GM12874 (cell line): ENCODE measurements around the gene CAMKV.

Source experiments
- TF ChIP-seq, protein P1 (sequence below): IDR thresholded peaks from 2 replicates; pipeline ENCODE4 v1.5.1; 2011; ENCODE audit warnings: low read depth, mild to moderate bottlenecking, control low read depth, low read length, moderate library complexity; ENCODE audit not compliant: insufficient read depth

The CAMKV gene, protein sequence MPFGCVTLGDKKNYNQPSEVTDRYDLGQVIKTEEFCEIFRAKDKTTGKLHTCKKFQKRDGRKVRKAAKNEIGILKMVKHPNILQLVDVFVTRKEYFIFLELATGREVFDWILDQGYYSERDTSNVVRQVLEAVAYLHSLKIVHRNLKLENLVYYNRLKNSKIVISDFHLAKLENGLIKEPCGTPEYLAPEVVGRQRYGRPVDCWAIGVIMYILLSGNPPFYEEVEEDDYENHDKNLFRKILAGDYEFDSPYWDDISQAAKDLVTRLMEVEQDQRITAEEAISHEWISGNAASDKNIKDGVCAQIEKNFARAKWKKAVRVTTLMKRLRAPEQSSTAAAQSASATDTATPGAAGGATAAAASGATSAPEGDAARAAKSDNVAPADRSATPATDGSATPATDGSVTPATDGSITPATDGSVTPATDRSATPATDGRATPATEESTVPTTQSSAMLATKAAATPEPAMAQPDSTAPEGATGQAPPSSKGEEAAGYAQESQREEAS

DNA sequence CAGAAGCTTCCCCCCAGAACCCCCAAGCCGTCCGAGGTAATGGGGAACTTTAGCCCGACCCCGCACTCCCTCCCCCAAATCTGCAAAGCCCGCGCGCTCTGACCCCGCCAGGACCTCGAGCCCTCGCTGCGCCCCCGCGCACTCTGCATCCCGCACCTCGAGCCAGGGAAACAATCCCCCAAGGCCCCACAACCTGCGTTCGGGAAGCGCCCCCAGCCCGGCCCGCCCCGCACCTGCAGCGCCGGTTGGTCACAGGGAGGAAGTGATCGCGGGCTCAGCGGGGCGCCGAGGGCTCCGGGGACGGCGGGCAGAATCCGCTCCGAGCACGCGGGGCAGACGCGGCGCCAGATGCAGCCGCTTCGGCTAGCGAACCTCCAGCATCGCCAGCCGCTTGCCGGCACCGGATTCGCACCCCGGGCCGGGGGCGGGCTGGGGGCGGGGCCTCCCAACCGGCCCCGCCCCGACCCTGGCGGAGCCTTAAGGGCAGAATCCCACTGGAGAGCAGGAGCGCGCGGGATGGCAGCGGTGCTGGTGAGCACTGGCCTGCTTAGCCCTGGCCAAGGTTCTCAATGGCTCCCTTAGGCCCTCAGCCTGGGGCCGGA lies at the start of gene CAMKV:
Gene CAMKV, minus strand, starts transcription at position 382 of the 602 bp plus-strand sequence. CDS start 7,518 bp downstream, outside the sequence.
- TF ChIP-seq, protein P1, sequence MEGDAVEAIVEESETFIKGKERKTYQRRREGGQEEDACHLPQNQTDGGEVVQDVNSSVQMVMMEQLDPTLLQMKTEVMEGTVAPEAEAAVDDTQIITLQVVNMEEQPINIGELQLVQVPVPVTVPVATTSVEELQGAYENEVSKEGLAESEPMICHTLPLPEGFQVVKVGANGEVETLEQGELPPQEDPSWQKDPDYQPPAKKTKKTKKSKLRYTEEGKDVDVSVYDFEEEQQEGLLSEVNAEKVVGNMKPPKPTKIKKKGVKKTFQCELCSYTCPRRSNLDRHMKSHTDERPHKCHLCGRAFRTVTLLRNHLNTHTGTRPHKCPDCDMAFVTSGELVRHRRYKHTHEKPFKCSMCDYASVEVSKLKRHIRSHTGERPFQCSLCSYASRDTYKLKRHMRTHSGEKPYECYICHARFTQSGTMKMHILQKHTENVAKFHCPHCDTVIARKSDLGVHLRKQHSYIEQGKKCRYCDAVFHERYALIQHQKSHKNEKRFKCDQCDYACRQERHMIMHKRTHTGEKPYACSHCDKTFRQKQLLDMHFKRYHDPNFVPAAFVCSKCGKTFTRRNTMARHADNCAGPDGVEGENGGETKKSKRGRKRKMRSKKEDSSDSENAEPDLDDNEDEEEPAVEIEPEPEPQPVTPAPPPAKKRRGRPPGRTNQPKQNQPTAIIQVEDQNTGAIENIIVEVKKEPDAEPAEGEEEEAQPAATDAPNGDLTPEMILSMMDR = no peak

DNA sequence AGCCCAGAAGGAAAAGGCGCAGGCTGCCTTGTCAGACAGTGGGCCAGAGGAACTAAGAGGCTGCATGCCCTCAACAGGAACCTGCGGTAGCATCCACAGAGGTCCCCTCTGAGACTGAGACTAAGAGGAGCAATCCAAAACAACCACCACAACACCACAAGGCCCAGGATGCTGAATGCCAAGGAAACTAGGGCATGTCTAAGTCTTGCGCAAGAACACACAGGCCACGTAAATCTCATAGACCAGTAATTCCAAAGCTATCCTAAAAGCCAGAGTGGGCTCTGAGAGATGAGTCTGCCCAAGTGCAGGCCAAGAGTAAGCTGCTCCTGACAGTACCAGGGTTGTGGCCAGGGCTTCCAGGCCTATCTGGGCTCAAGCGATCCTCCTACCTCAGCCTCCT lies 47.0 kb upstream of the CAMKV start:
- TF ChIP-seq, protein P1 = no peak

DNA sequence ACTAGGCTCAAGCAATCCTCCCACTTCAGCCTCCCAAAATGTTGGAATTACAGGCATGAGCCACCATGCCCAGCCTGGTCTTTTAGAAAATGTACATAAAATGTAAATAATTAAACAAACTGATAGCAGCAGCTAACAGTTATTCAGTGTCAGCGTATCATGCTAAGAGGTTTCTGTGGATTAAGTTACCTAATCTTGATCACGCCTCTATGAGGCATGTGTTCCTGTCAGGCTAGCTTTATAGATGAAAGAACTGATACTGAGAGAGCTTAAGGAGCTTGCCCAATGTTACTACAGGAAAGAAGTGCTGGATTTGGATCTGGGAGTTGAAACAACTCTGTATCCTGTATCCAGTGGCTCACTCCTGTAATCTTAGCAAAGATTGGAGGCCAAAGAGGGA lies 45.2 kb upstream of the CAMKV start:
- TF ChIP-seq, protein P1 = no peak

DNA sequence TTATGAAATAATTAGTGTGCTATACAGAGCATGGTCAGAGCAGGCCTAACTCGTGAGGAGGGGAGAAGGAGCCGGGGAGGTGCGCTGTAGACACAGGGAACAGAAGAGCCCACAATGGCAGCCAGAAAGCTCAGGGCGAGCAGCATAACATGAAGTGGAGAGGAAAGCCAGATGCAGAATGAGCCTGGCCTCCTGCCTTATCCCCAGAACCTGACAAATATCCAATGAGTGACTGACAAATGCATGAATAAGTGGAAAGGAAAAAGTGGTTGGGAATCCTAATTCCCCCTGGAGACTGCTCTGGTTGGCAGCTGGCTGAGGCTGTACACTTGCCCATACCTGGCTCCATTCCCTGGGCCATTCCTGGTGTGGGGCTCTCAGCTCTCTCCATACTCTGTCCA lies 43.2 kb upstream of the CAMKV start:
- TF ChIP-seq, protein P1 = no peak

DNA sequence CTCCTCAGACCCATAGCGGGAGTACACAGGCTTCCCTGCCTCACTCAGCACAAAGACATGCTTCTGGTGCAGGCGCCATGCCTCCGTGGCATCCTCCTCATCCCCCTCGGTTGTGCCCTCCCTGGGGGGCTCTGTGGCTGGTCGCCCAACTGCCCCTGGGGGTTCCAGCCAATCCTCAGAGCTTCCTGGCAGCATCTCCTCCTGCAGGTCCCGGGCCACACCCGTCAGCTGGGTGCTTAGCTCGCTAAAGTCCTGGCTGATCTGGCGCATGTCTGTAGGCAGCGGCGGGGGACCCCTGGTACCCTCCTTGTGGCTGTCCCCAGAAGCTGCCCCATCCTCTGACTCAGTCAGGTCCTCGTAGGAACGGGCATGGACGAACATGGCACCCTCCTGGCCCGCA lies 41.9 kb upstream of the CAMKV start:
- TF ChIP-seq, protein P1 = no peak

DNA sequence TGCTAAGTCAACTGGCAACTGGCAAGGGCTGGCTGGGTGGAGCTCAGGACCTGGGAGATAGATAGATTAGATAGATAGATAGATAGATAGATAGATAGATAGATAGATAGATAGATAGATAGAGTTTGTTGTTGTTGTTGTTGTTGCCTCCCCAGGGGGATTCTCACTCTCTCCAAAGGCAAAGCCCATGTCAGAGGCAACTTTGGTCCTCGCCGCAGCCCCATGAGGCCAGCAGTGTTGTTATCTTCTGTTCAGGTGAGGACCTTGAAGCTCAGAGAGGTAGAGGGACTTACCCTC lies 41.4 kb upstream of the CAMKV start:
- TF ChIP-seq, protein P1 = no peak

DNA sequence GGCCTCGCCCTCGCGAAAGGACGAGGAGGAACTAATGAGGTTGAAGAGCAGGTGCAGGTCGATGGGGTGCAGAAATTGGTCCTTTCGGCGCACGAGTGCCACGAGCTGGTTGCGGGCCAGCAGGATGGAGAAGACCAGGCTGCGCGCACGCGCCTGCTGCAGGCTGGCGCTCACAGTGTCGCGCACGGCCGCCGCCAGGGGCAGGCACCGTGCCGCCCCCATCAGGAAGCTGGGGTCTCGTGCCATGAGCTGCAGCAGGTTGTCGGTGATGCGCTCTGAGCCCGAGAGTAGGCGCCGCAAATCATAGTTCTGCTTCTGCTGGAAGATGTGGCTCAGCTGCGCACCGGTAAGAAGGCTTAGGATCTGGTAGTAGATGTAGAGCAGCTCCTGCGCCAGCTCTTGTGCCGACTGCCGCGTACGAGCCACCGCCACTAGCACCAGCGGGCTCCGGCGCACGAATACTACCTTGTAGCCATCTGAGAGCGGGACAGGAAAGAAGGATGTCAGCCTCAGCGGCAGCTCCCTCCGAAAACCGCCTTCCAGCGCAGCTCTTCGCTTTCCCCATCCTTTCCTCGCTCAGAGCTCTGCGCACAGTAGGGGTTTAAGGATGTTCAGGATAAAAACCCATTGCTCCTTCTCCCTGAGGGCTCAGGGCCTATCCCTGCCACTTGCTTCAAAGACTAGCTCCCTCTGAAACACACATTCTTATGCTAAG lies 40.9 kb upstream of the CAMKV start:
- TF ChIP-seq, protein P1 = no peak
